Middle frontal gyrus (tissue), 1 donor: ENCODE measurements around the gene LPAR3.
"Not testable (repeated sequence)": the region's sequence is repeated elsewhere in the genome, so short reads cannot be mapped to it uniquely, and the experiment has no call there.

ENCODE experiments used
- DNase-seq: peaks from one replicate; pipeline ENCODE4 v3.0.0-alpha.2; 2015; ENCODE audit warnings: low spot score; ENCODE audit errors: extremely low spot score

The LPAR3 gene

DNA sequence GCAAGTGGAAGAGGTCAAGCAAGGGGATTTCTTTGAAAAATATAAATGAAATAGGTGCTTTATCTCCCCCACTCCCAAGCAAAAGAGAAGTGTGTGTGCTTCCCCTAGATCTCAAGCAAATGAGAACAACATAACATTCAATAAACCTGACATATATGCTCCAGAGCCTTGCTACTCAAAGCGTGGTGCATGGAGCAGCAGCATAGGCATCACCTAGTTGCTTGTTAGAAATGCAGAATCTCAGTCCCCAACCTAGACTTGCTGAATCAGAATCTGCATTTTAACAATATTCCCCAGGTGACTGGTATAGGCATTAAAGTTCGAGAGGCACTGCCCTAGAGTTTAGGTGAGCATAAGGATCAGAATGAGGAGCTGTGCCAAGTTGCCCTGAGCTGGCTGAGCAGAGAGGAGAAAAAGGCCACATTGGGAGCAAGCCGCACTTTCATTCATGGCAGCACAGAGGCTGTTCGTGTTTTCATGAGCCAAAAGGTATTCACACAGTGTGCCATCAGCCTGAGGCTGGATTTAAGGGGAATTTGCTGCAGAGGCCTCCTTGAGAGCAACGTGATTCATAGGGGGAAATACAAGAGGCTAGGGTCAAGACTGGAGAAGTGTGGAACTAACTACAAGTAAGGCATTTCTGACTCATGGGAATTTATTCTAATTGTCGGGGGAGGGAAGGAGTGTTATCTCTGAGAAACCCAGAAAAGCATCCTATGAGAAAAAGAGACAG lies 14.3 kb upstream of the LPAR3 start:
- no peak for DNase-seq

DNA sequence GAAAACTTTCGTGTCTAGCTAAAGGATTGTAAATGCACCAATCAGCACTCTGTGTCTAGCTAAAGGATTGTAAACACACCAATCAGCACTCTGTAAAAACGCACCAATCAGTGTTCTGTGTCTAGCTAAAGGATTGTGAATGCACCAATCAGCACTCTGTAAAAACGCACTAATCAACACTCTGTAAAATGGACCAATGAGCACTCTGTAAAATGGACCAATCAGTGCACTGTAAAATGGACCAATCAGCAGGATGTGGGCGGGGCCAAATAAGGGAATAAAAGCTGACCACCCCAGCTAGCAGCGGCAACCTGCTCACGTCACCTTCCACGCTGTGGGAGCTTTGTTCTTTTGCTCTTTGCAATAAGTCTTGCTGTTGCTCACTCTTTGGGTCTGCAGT lies 9.7 kb upstream of the LPAR3 start:
- DNase-seq, result not testable (repeated sequence)

DNA sequence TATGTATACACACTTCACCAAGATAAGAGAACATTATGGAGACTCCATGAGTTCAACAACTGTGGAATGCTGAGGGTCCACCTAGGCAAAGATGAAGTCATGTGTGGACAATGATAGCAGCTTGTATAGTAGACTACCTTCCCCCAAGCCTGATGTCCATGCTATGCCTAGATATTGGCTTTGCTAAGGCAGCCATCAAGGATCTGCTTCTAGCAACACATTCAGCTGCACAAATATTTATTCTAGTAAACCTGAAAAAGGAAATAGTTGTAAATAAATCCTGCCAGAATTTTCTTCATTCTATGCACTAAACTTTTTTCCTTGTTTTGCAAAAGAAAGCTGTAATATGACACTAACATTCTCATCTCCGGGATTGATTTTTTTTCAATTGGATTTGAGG lies 7.0 kb upstream of the LPAR3 start:
- no peak for DNase-seq

DNA sequence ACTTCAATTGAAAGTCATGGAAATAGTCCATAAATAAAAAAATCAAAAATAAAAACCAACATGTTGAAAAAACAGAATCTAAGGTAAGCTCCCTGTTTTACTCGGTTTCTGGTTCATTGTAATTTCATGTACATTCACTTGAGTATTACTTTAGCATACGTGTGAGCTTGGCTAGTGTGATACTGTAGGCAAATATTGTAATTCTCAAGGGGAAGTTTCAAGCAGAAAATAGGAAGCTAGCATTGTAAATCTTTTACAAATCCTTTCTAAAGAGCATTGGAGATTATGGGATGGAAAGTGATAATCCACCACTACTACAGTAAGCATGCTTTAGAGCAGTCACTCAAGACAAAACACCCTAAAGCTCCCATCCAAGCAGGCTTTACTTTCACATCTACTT lies 3.3 kb upstream of the LPAR3 start:
- no peak for DNase-seq

DNA sequence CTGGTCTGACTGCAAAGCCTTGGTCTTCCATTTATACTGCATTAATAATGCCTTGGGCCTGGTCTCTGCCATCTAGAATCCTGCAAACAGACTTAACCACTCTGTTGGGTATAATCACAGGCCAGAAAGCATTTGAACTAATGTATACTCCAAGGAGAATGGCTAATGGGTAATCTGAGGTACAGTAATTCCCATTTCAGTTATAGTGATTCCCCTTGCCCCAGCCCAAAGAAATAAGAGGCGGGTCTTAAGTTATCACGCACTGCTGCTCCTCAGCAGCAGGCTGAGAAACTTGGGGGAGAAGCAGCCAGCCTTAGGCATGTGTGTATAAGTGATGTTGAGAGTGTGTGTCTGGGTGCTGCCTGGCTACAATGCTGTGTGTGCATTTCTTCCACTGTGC lies 2.4 kb downstream of the LPAR3 start:
- no peak for DNase-seq

DNA sequence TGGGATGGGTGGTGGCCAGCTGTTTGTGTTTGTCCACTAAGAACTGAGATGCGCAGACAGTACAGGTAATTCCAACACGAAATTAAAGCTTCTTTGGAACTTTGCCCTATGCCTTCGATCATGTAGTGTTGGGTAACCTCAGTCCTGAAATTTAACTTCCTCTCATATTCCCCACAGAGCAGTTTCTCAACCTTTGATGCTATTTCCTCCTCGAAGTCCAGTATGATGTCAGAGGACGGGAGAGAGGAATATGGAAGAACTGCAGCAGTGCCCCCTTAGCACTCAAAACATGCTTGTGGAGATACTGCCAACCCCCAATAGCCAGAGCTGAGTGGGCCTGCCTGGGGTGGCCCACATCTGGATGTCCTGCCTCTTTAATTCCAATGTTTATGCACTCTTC lies 3.6 kb downstream of the LPAR3 start:
- no peak for DNase-seq

DNA sequence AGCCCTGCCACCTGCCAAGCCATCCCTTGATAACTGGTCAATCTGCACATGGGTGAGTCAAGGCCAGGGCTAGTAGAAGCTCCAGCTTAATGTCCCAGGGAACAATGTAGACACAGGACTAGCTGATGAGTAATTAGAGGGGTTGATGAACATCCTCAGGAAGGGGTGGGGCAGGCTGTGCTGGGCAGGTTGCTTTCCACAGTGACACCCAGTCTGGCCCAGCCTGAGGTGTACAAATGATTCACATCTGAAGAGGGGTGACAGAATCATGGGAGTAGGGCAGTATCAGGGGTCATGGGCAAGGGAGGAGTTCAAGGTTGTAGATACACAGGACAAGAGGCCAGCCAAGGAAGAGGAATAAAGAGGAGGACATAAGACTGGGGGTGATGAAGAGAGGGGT lies 4.3 kb downstream of the LPAR3 start:
- DNase-seq, result no peak

DNA sequence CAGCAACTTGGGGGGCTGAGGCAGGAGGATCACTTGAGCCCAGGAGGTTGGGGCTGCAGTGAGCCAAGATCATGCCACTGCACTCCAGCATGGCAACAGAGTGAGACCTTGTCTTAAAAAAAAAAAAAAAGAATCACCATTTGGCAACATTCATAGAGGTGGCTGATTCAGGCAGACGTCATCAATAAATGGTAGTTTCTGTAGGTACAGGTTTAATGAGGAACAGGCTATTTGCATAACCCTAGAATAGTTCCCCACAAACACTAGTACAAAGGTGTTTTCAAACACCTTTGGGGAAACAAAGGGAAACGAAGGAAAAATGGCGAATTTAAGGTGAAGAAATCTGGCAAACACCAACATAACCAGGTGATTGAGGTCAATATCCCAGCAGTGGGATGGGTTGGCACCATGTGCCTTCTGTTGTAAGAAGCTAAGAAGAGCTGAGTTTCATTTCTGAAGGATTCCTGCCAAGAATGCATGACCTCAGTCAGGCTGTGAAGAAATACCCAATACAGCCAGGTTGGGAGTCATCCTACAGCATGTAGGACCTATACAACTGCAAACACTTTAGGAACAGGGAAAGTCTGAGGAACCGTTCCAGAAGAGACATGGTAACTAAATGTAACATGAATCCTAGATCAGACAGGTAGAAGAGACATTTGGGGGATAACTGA lies 5.6 kb downstream of the LPAR3 start:
- DNase-seq, result no peak

DNA sequence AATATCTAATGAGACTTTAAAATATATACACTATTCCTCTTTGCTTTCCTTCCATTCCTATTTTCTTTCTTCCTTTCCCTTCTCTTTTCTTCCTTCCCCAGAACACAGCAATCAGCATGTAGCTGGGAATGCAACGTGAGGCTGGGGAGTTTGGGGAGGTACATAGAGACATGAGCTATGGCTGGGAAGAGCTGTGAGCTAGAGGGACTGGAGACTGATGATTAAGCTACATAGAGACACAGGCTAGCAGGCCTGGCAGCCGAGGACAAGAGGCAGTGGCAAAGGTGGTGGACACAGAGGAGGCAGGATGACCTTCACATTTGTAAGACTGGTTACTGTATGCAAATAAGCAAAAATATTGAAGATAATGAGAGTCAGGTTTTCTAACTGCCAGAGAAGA lies 7.5 kb downstream of the LPAR3 start:
- no peak for DNase-seq

DNA sequence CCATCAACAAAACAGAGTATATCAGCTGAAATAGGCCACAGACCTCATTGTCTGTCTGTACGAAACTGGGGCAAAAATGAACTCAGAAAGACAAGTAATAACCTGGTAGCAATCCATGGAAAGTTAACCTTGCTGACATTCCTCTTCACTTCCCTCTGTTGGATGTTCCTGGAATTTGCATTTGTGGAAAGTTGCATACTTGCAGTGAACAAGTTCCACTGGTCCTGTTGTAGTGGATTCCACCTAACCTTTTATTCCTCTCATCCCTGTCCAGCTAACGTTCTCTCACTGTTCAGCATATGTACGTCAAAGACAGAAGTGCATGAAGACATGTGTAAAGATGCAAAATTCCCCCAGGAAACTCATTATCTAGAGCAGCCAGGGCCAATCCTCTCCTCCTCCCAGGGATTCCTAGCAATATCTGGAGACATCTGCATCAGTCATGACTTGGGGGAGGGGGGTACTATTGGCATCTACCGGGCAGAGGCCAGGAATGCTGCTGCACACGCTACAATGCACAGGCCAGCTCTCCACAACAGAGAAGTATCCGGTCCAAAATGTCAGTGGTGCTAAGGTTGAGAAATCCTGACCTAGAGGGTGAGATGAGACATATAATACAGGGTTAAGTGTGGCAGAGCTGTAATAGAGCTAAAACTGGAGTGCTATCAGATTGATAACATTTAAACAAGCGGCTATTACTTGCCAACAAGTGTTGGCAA lies 8.2 kb downstream of the LPAR3 start:
- no peak for DNase-seq

DNA sequence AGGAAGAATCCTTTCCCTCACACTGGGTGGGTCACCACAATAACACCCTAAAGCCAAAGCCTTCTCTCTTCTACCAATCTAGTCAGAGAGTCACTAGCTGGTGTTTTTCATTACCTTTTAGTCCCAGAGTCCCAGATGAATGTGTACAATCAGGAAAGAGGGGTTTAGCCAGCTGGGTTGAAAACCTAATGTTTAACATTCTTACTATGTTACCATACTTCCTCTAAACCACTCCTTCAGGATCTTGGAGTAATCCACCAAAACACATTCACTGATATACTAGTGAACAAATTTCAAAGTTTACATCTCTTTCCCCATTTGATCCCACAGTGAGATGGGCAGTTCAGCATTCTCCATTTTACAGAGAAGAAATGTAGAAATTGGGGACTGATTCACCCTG lies 9.7 kb downstream of the LPAR3 start:
- DNase-seq, result no peak

DNA sequence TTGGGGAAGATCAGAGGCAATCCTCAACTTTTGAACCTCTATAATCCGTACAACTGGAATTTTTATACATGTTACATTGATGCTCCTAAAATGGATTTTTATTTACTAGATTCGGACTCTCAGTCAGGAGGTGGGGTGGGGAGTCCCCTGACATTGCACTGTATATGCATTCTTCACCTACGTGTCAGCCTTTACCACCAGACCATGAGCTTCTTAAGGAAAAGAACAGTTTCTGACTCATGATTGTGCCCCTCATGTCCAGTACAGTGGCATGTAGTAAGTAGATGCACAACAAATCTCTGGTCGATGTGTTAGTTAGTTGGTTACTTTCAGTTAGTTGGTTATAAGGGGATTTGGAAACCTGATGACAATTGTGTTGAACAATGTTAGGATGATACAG lies 15.4 kb downstream of the LPAR3 start:
- DNase-seq, result no peak

DNA sequence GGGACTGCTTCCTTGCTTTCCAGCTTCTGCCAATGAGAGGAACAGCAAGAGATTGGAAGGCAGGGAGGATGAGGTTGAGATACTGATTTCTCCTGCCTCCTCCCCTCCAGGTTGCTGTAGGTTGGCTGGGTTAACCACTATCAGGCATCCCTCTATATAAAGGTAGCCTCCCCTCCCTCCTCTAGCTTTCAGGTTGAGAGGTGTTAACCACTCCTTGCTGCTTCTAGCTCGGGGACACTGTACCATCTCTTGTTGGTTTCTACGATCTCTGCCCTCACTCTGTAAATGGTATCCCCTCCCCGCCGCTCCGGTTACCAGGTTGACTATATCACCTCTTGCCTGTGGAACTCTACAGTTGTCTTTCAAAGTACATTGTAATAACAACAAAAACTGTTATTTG lies 16.7 kb downstream of the LPAR3 start:
- no peak for DNase-seq

DNA sequence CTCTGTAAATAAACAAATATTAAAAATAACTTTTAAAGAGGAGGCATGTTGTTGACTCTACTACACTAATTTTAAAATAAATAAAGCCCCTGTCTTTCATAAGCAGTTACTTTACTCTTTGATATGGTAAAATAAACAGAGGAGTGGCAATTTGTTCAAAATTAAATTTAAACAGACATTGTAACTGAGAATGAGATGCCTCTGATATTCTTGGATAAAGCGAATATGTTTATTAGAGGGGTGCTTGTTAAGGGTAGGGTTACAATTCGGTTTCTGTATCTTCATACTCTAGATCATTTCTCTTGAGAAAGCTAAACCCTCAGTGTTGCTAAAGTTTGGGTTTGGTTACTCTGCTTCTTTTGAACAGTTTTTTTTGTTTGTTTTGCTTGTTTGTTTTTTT lies 19.6 kb downstream of the LPAR3 start:
- no peak for DNase-seq

DNA sequence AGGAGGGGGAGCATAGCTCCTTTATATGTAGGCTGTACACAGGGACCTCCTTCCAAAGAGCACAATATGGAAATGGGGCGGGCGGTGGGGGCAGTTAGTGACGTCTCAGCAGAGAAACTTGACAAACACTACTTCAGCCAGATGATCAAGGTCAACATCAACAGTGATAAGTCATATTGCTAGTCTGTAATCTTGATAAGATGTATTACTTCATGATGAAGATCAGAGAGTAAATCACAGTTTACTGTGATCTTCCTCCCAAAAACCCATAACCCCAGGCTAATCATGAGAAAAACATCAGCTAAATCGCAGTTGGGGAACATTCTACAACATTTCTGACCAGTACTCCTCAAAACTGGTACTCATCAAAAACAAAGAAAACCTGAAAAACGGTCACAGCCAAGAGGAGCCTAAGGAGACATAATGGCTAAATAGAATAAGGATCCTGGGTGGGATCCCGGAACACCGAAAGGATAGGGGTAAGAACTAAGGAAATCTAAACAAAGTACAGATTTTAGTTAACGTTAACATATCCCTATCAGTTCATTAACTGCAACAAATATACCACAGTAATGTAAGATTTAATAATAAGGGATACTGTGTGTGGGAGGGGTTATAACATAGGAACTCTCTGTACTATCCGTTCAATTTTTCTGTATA lies 20.2 kb downstream of the LPAR3 start:
- no peak for DNase-seq

DNA sequence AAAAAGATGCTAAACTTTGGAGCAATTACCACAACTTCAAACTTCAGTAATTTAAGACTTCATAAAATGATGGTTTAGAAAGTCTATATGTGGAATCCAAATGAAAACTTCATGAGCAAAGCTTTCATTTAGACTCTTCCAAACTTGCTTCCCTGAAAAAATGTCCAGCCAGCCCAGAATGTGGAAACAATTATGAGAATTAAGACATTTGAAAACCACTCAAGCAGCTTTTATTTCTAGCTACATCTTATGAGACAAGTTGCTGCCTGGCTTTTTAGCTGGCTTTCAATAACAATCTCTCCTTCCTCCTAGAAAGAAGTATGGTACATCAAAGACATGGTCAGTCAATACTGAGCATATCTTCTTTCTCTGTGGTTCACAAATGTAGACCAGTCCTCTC lies 21.8 kb downstream of the LPAR3 start:
- DNase-seq, result no peak

DNA sequence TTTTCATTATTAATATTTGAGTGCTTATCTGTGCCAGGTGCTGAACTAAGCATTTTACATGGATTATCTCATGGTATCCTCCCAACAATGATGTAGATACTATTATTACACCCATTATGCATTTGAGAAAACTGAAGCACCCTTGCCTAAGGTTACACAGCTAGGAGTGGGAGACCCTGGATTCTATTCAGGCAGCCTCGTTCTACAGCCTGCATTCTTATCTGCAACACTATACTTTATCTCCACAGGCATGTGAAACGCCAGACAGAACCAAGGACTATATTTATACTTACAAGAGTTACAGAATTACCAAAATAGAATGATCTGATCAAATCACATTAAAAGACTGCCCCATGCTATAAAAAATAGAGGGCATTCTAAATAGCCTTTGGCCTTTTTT lies 22.4 kb downstream of the LPAR3 start:
- DNase-seq, result no peak

DNA sequence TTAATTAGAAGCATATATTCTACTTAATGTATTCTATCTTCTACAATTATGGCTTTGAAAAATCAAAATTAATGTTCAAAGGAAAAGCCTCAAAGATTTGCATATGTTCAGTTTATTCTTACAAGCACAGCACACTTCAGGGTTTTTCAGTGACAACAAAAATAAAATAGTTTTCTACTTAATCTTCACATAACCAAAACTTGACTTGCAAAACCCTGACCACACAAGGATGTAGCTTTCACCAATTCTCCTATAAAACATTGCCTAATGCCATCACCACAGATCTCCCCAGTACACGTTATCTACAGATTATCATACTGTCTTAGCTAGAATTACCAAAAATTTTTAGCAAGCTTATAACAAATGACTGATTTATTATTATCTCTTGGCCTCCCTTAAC lies 23.3 kb downstream of the LPAR3 start:
- no peak for DNase-seq

DNA sequence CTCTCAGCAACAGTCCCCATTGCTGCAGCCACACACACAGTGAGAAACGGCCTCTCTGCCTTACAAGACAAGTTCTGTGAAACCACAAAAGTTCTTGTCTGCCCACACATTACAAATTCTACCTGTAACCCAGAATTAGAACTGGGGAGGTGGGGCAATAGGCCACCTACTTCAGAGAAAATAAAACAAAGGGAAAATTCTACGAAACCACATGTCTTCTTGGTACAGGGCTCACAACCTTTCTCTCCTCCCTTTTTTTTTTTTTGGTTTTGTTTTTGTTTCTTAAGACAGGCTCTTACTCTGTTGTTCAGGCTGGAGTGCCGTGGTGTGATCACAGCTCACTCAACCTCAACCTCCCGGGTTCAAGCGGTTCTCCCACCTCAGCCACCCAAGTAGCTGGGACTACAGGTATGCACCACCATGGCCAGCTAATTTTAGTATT lies 30.2 kb downstream of the LPAR3 start:
- no peak for DNase-seq

DNA sequence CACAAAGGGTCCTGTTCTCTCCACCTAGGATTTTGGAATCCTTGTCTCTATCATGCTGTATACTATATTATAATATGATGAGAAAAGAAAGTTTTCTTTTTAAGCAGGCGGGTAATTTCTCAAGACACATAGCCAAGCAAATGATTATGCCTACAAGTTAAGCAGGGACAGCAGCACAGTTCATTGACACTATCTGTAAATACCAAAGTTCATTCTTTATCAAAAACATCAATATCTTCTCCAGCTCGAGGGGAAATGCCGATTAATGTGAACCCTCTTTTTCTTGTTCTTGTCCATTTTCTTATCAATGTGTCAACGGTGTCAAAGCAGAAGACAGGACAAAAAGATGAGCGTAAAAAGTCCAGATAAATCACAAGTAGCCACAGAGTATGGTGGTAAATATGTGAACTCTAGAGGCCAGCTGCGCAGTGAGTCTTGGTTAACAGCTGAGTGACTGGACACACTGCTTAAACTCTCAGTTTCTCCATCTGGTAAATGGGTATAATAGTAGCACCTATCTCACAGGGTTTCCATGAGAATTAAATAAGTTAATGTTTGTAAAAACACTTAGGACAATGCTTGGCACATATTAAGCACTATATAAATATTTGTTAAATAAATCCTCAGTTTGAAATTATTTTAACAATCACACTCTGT lies 30.9 kb downstream of the LPAR3 start:
- DNase-seq, result no peak

DNA sequence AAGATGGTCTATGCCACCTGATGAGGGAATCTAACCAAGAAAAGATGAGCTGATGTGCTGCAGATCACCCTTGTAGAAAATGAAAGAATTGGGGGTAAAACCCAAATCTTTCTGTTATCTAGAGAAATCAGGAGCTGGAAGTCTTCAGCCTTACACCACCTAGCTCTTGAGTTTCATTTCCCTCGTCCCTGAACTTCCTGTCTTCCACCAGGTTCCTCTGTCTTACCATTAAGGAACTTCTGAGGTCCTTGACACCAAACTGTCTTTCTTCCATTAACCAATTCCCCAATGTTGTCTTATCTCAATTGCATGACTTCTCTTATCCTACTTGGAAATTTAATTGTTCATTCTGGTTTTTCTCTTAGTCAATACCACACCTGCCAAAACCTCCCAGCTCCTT lies 31.5 kb downstream of the LPAR3 start:
- DNase-seq, result no peak

DNA sequence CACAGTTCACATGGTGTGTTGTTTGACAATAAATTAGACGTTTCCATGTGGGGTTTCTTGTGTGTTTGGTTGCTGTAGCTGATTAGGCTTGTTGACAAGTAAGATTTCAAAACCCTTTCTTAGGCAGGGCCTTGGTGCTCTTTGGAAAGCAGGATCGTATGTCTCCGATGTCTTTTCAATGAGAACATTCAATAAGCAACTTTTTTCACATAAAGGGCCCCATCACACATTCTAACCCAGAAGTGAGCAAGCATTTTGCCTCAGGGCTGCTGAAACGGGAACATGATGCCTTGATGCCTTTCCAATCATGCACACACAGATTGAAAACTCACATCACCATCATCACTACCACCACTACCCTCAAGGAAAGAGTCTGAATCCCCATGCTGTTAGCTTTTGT lies 33.1 kb downstream of the LPAR3 start:
- DNase-seq, result no peak
